ENCODE measurements around the gene MMP13. TPM values are rescaled to one million over a fixed set of nuclear protein-coding genes. Genes with fewer than 3 reads are reported as not detected.
A peak's percentile ranks its signal among the peaks of the same experiment; 100 is the strongest.

The MMP13 gene
- total RNA-seq, 1 donor from 2014 or later = 0.13 TPM

GRCh38 chr11:102934735-102935134 is 20.8 kb downstream of the MMP13 start:
- no peaks in the 10 kb centered on the region for H3K27me3 ChIP-seq (ENCODE audit: control insufficient read depth, insufficient read depth, low read length)
- no peak for TF ChIP-seq CTCF (IDR thresholded peaks at IDR 0.05; ENCODE audit: insufficient read depth, low read length, poor library complexity, severe bottlenecking)
- no peak overlapping the region for H3K4me3 ChIP-seq (ENCODE audit: low read depth, low read length)
- no peak for DNase-seq (ENCODE audit: low read depth)
- H3K36me3 ChIP-seq (ENCODE audit: control insufficient read depth, insufficient read depth, low read length) = no peaks in the 10 kb centered on the region

- Histone ChIP-seq H3K36me3 (ENCODE audit: control insufficient read depth, insufficient read depth, low read length) (no peaks in the 10 kb centered on the region), H3K27me3 (ENCODE audit: control insufficient read depth, insufficient read depth, low read length) (no peaks in the 10 kb centered on the region), H3K4me3 (ENCODE audit: low read depth, low read length) (no peak overlapping the region)
- no peak for TF ChIP-seq CTCF (IDR thresholded peaks at IDR 0.05; ENCODE audit: insufficient read depth, low read length, poor library complexity, severe bottlenecking)
- DNase-seq (ENCODE audit: low read depth) = no peak
These were observed 21.9 kb downstream of the MMP13 start for GRCh38 chr11:102933627-102934026.

GRCh38 chr11:102932678-102933077 is 22.9 kb downstream of the MMP13 start:
- TF ChIP-seq CTCF (IDR thresholded peaks at IDR 0.05; ENCODE audit: insufficient read depth, low read length, poor library complexity, severe bottlenecking) = no peak
- Histone ChIP-seq H3K4me3 (ENCODE audit: low read depth, low read length) (no peak overlapping the region), H3K36me3 (ENCODE audit: control insufficient read depth, insufficient read depth, low read length) (no peaks in the 10 kb centered on the region), H3K27me3 (ENCODE audit: control insufficient read depth, insufficient read depth, low read length) (no peaks in the 10 kb centered on the region)
- no peak for DNase-seq (ENCODE audit: low read depth)

GRCh38 chr11:102930451-102930850 is 25.1 kb downstream of the MMP13 start:
- no peak for DNase-seq (ENCODE audit: low read depth)
- no peaks in the 10 kb centered on the region for H3K27me3 ChIP-seq (ENCODE audit: control insufficient read depth, insufficient read depth, low read length)
- no peak for TF ChIP-seq CTCF (IDR thresholded peaks at IDR 0.05; ENCODE audit: insufficient read depth, low read length, poor library complexity, severe bottlenecking)
- no peak overlapping the region for H3K4me3 ChIP-seq (ENCODE audit: low read depth, low read length)
- no peaks in the 10 kb centered on the region for H3K36me3 ChIP-seq (ENCODE audit: control insufficient read depth, insufficient read depth, low read length)

- Histone ChIP-seq H3K4me3 (ENCODE audit: low read depth, low read length) (no peak overlapping the region), H3K27me3 (ENCODE audit: control insufficient read depth, insufficient read depth, low read length) (no peaks in the 10 kb centered on the region), H3K36me3 (ENCODE audit: control insufficient read depth, insufficient read depth, low read length) (no peaks in the 10 kb centered on the region)
- DNase-seq (ENCODE audit: low read depth) = peak; percentile 81
- TF ChIP-seq CTCF (IDR thresholded peaks at IDR 0.05; ENCODE audit: insufficient read depth, low read length, poor library complexity, severe bottlenecking) = no peak
These were observed 25.6 kb downstream of the MMP13 start for GRCh38 chr11:102929972-102930371.

- DNase-seq (ENCODE audit: low read depth) = no peak
- TF ChIP-seq CTCF (IDR thresholded peaks at IDR 0.05; ENCODE audit: insufficient read depth, low read length, poor library complexity, severe bottlenecking) = no peak
- no peak overlapping the region for H3K4me3 ChIP-seq (ENCODE audit: low read depth, low read length)
- no peaks in the 10 kb centered on the region for H3K36me3 ChIP-seq (ENCODE audit: control insufficient read depth, insufficient read depth, low read length)
- no peaks in the 10 kb centered on the region for H3K27me3 ChIP-seq (ENCODE audit: control insufficient read depth, insufficient read depth, low read length)
These were observed 26.4 kb downstream of the MMP13 start for GRCh38 chr11:102929166-102929565.

Data from kidney epithelial cell (primary cell).